A673 (cell line): ENCODE data around the gene POLG. TPM values are rescaled to one million over a fixed set of nuclear protein-coding genes. Genes with fewer than 3 reads are reported as not detected.

Experiments used
- BruUV-seq: library from RNA; stranded (reverse); fragments of 400-500 nt; replicated peaks from 2 replicates; lab custom pipeline; 2021; lab: Mats Ljungman, UMichigan
- CTCF ChIA-PET: fragments of 300-600 bp; sonication (Branson Sonifier 250); formaldehyde crosslinking; loops from one replicate; lab custom pipeline; 2022; ENCODE audit warnings: antibody characterized with exemption; lab: Charles Lee
- POLR2A ChIA-PET: fragments of 300-600 bp; sonication (Branson Sonifier 250); formaldehyde crosslinking; loops from one replicate; lab custom pipeline; 2022; ENCODE audit warnings: antibody characterized with exemption; ENCODE audit not compliant: low non-redundant PET; lab: Charles Lee
- DNase-seq: peaks from one replicate; pipeline ENCODE4 v3.0.0-alpha.2; 2015; ENCODE audit warnings: low spot score
- H3K27ac ChIP-seq: fragments of 200-600 bp; sonication (generic); 2 replicates; pipeline ENCODE4 v1.5.1; 2016; ENCODE audit warnings: mixed run types, low read depth, mild to moderate bottlenecking, mixed read lengths, antibody characterized with exemption, low read length; ENCODE audit not compliant: poor library complexity, severe bottlenecking
- H3K27me3 ChIP-seq: fragments of 200-600 bp; sonication (generic); replicated peaks from 2 replicates; pipeline ENCODE4 v1.6.1; 2017; ENCODE audit warnings: mixed run types, low read depth, mild to moderate bottlenecking, mixed read lengths, antibody characterized with exemption, low read length; ENCODE audit not compliant: insufficient read depth, poor library complexity
- H3K36me3 ChIP-seq: fragments of 200-600 bp; sonication (generic); 2 replicates; pipeline ENCODE4 v1.6.1; 2016; ENCODE audit warnings: mixed run types, mild to moderate bottlenecking, mixed read lengths, antibody characterized with exemption, low read length; ENCODE audit not compliant: insufficient read depth, poor library complexity, severe bottlenecking
- H3K4me1 ChIP-seq: fragments of 200-600 bp; sonication (generic); 2 replicates; pipeline ENCODE4 v1.6.1; 2017; ENCODE audit warnings: mixed run types, mild to moderate bottlenecking, mixed read lengths, antibody characterized with exemption, low read length; ENCODE audit not compliant: insufficient read depth, poor library complexity, severe bottlenecking
- H3K4me3 ChIP-seq: fragments of 200-600 bp; sonication (generic); 2 replicates; pipeline ENCODE4 v1.5.1; 2016; ENCODE audit warnings: low read depth, mixed run types, mild to moderate bottlenecking, mixed read lengths, low read length; ENCODE audit not compliant: poor library complexity, severe bottlenecking
- H3K9me3 ChIP-seq: fragments of 200-600 bp; sonication (generic); 2 replicates; pipeline ENCODE4 v1.6.1; 2016; ENCODE audit warnings: mixed run types, low read depth, mild to moderate bottlenecking, mixed read lengths, antibody characterized with exemption, low read length; ENCODE audit not compliant: poor library complexity, severe bottlenecking
- EZH2 ChIP-seq: fragments of 200-600 bp; sonication (generic); IDR thresholded peaks from 2 replicates; pipeline ENCODE4 v1.6.1; 2017; ENCODE audit warnings: borderline replicate concordance, low read depth, mild to moderate bottlenecking, mixed read lengths, antibody characterized with exemption, low read length; ENCODE audit not compliant: poor library complexity, severe bottlenecking
- intact Hi-C: fragments of 100-400 bp; cut with micrococcal nuclease; formaldehyde crosslinking; loops from one replicate; pipeline ENCODE4 v1.10.0; 2022; ENCODE audit not compliant: unreplicated experiment
- total RNA-seq: library from RNA; stranded (reverse); gene quantifications from 2 replicates; pipeline ENCODE4 v1.2.3, GENCODE V29; 2021
- TF ChIP-seq, protein P1 (sequence below): fragments of 300-800, 200-600 bp; sonication (generic); conservative IDR thresholded peaks from 2 replicates; pipeline ENCODE4 v1.5.1; 2017; ENCODE audit warnings: low read depth, mild to moderate bottlenecking, antibody characterized with exemption, low read length, moderate library complexity, mixed read lengths

POLG gene
- total RNA-seq, 1 experiment from 2014 or later, result 166 TPM

DNA sequence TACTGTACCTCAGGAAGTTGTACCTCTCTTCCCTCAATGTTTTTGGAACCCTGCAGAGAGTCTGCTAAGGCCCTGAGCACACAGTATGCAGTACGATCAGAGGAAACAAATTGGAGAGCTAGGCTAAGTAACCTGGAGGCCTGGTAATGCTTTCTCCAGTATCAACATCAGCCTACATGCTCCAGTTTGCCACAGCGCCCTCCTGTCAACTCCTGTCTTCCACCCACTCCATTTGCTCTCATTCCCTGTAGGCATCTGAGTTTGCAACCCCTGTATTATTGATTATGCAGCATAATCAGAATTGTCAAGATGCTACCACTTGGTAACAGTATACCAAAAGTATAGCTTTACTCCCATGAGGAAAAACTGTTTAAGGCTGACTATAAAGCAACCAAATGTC is 14.4 kb downstream of the POLG start:
- Histone ChIP-seq H3K27me3 (no peaks in the 10 kb centered on the region), H3K27ac (no peak overlapping the region), H3K36me3 (peaks cover 98% of the 10 kb centered on the region), H3K9me3 (no peaks in the 10 kb centered on the region), H3K4me1 (no peaks in the 10 kb centered on the region), H3K4me3 (no peak overlapping the region)
- POLR2A ChIA-PET, result interaction anchor here (0.6 kb wide), 1 partner anchor 15 kb away, joined by 4 read pairs; the partner anchor contains the start of gene POLG
- CTCF ChIA-PET, result no interaction called here
- no TSS peak for BruUV-seq
- intact Hi-C loops, result no loop called here
- no peak for DNase-seq
- TF ChIP-seq EZH2, result no peak
- TF ChIP-seq, protein P1, sequence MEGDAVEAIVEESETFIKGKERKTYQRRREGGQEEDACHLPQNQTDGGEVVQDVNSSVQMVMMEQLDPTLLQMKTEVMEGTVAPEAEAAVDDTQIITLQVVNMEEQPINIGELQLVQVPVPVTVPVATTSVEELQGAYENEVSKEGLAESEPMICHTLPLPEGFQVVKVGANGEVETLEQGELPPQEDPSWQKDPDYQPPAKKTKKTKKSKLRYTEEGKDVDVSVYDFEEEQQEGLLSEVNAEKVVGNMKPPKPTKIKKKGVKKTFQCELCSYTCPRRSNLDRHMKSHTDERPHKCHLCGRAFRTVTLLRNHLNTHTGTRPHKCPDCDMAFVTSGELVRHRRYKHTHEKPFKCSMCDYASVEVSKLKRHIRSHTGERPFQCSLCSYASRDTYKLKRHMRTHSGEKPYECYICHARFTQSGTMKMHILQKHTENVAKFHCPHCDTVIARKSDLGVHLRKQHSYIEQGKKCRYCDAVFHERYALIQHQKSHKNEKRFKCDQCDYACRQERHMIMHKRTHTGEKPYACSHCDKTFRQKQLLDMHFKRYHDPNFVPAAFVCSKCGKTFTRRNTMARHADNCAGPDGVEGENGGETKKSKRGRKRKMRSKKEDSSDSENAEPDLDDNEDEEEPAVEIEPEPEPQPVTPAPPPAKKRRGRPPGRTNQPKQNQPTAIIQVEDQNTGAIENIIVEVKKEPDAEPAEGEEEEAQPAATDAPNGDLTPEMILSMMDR, result no peak

DNA sequence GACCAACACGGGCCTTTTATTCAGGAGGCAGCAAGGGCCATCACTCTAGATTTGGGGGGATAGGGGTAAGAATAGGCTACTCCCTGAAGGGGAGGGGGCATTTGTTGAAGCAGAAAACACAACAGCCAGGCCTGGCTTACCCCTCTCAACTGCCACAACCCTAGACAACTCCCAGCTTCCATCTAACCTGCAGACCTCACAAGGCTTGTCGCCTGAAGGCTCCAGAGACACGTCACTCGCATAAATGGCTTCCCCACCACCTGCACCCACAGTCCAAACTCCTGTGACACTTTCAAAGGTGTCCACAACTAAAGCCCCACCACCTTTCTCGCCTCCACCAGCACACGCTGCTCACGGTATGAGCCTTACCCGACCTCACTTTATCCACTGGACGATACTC is 14.9 kb downstream of the POLG start:
- no TSS peak for BruUV-seq
- Histone ChIP-seq H3K4me1 (no peaks in the 10 kb centered on the region), H3K4me3 (no peak overlapping the region), H3K27ac (peak overlapping the region; percentile 5), H3K9me3 (no peaks in the 10 kb centered on the region), H3K27me3 (no peaks in the 10 kb centered on the region), H3K36me3 (peaks cover 99% of the 10 kb centered on the region)
- no peak for DNase-seq
- intact Hi-C loops, result no loop called here
- CTCF ChIA-PET, result no interaction called here
- POLR2A ChIA-PET, result no interaction called here
- TF ChIP-seq EZH2, result no peak
- TF ChIP-seq, protein P1, result no peak

DNA sequence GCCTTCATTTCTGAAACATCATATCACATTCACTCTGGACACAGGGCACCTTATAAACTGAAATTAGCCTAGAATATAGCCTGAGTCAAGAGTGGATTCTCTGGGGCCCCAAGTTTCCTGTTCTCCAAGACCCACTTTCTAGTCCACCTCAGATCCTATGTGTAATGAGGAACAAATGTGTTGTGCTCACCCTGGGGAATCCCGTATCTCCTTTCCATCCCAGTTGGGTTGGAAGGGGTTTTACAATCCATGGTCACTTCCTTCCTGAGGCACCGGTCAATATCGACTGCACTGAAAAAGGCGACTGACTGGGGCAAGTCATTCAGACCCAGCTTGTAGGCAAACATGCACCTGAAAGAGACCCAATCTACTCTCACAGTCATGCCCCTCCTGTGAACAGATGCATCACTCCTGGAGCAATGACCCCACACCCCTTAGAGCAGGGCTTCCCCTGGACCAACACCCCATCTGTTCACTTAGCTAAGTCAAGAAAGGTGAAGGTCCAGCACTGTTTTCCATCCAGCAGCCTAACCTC is 17.4 kb downstream of the POLG start:
- TF ChIP-seq, protein P1, result no peak
- H3K4me3 ChIP-seq, result no peak overlapping the region
- DNase-seq, result no peak
- no peaks in the 10 kb centered on the region for H3K27me3 ChIP-seq
- CTCF ChIA-PET, result interaction anchor here (0.5 kb wide), 1 partner anchor 15 kb away, joined by 5 read pairs; no protein-coding TSS in a partner anchor
- peaks cover 96% of the 10 kb centered on the region for H3K36me3 ChIP-seq
- intact Hi-C loops, result no loop called here
- no peaks in the 10 kb centered on the region for H3K4me1 ChIP-seq
- POLR2A ChIA-PET, result interaction anchor here (0.5 kb wide), 1 partner anchor 31 kb away, joined by 3 read pairs; no protein-coding TSS in a partner anchor
- no TSS peak for BruUV-seq
- no peaks in the 10 kb centered on the region for H3K9me3 ChIP-seq
- H3K27ac ChIP-seq, result no peak overlapping the region
